GM23248 (cell line): ENCODE data around the gene HDGFL2. TPM values are rescaled to one million over a fixed set of nuclear protein-coding genes. Genes with fewer than 3 reads are reported as not detected.

Experiments used
- DNase-seq: peaks from one replicate; pipeline ENCODE4 v3.0.0-alpha.2; 2015
- H2AFZ ChIP-seq: fragments of 200-600 bp; sonication (generic); 2 replicates; pipeline ENCODE4 v1.6.1; 2016; ENCODE audit warnings: antibody characterized with exemption
- H3F3A ChIP-seq: fragments of 200-600 bp; sonication (generic); 2 replicates; pipeline ENCODE4 v1.6.1; 2016; ENCODE audit warnings: mild to moderate bottlenecking, antibody characterized with exemption, mixed run types; ENCODE audit not compliant: insufficient read depth
- H3K27ac ChIP-seq: fragments of 200-600 bp; sonication (generic); 2 replicates; pipeline ENCODE4 v1.5.1; 2016; ENCODE audit warnings: mild to moderate bottlenecking
- H3K27me3 ChIP-seq: fragments of 200-600 bp; sonication (generic); replicated peaks from 2 replicates; pipeline ENCODE4 v1.6.1; 2016; ENCODE audit warnings: mild to moderate bottlenecking; ENCODE audit not compliant: insufficient read depth
- H3K36me3 ChIP-seq: fragments of 200-600 bp; sonication (generic); 2 replicates; pipeline ENCODE4 v1.6.1; 2016; ENCODE audit warnings: low read depth, mild to moderate bottlenecking
- H3K4me1 ChIP-seq: fragments of 200-600 bp; sonication (generic); 2 replicates; pipeline ENCODE4 v1.6.1; 2016; ENCODE audit warnings: mild to moderate bottlenecking; ENCODE audit not compliant: insufficient read depth
- H3K4me2 ChIP-seq: fragments of 200-600 bp; sonication (generic); one replicate; pipeline ENCODE4 v1.6.1; 2016; ENCODE audit warnings: mild to moderate bottlenecking; ENCODE audit not compliant: unreplicated experiment
- H3K4me3 ChIP-seq: fragments of 200-600 bp; sonication (generic); 2 replicates; pipeline ENCODE4 v1.5.1; 2016; ENCODE audit warnings: mild to moderate bottlenecking
- H3K79me2 ChIP-seq: fragments of 200-600 bp; sonication (generic); 2 replicates; pipeline ENCODE4 v1.6.1; 2016; ENCODE audit warnings: mild to moderate bottlenecking; ENCODE audit not compliant: insufficient read depth
- H3K9ac ChIP-seq: fragments of 200-600 bp; sonication (generic); 2 replicates; pipeline ENCODE4 v1.6.1; 2016; ENCODE audit warnings: mild to moderate bottlenecking
- H3K9me2 ChIP-seq: fragments of 200-600 bp; sonication (generic); 2 replicates; pipeline ENCODE4 v1.6.1; 2016; ENCODE audit warnings: mixed run types, mild to moderate bottlenecking, moderate library complexity; ENCODE audit not compliant: insufficient read depth
- H3K9me3 ChIP-seq: fragments of 200-600 bp; sonication (generic); one replicate; pipeline ENCODE4 v1.6.1; 2017; ENCODE audit warnings: low read depth
- H4K20me1 ChIP-seq: fragments of 200-600 bp; sonication (generic); 2 replicates; pipeline ENCODE4 v1.6.0; 2016; ENCODE audit not compliant: insufficient read depth
- EZH2 ChIP-seq: fragments of 200-600 bp; sonication (generic); IDR thresholded peaks from 2 replicates; pipeline ENCODE4 v1.6.1; 2018; ENCODE audit warnings: antibody characterized with exemption, mild to moderate bottlenecking; ENCODE audit not compliant: insufficient read depth, poor library complexity, severe bottlenecking
- EZH2phosphoT487 ChIP-seq: fragments of 200-600 bp; sonication (generic); IDR thresholded peaks from 2 replicates; pipeline ENCODE4 v1.6.1; 2018; ENCODE audit warnings: antibody characterized with exemption, moderate library complexity, mild to moderate bottlenecking, low read depth; ENCODE audit not compliant: insufficient read depth
- WGBS, 2 experiments: methylation state at CpG; one replicate each; pipeline ENCODE4 v1.1.6; 2015 to 2017; ENCODE audit warnings: low lambda C conversion rate in 2 of 2, low coverage in 1 of 2; ENCODE audit errors: missing lambda C conversion rate in 2 of 2; 5-methylcytosine and 5-hydroxymethylcytosine counted together
- in situ Hi-C: fragments of 300-500 bp; cut with MboI; formaldehyde crosslinking; loops from 2 replicates; pipeline ENCODE4 v1.15.0; 2020
- polyA plus RNA-seq: library from polyadenylated mRNA; unstranded; fragments of >200 nt; fragmentation: Nextera tagmentation; extraction: Ambion mirVana; gene quantifications from 2 replicates; pipeline ENCODE4 v1.2.1, GENCODE V29; 2016
- total RNA-seq: library from RNA; depleted of rRNA; stranded (reverse); fragments of >200 nt; shearing (Covaris generic); gene quantifications from 2 replicates; pipeline ENCODE4 v1.2.3, GENCODE V29; 2014

Gene HDGFL2
- total and polyA plus RNA-seq, 2 experiments from 2014 or later = 23.0 to 50.7 TPM

DNA sequence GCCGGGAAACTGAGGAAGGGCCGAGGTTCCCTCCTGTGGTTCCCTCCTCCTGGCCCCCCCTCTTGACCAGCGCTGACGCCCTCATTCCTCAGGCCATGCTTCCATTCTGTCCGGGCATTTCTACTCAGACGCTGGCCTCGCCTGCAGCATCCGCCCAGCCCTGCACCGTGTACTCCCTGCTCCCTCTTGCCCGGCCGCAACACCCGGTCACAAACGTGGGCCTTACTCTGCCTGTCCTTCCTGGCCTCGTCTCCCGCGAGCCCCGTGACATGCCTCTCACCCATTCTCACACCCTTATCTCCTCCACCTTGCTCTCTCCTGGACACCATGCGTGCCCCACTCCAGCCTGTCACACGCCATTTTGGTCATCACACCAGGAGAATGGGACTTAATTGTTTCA lies 11.3 kb downstream of the HDGFL2 start:
- no peak overlapping the region for H3K27ac ChIP-seq
- in situ Hi-C loops = no loop called here
- H3K27me3 ChIP-seq = no peaks in the 10 kb centered on the region
- H2AFZ ChIP-seq = no peak overlapping the region
- no peaks in the 10 kb centered on the region for H4K20me1 ChIP-seq
- TF ChIP-seq EZH2 (no peak), EZH2phosphoT487 (no peak)
- H3K9ac ChIP-seq = no peak overlapping the region
- no peak for DNase-seq
- H3K9me2 ChIP-seq = no peaks in the 10 kb centered on the region
- no peaks in the 10 kb centered on the region for H3F3A ChIP-seq
- H3K4me2 ChIP-seq = no peak overlapping the region
- no peaks in the 10 kb centered on the region; the same call in 1 of the 2 replicates for H3K36me3 ChIP-seq
- H3K4me3 ChIP-seq = no peak overlapping the region
- H3K79me2 ChIP-seq = peaks cover 20% of the 10 kb centered on the region
- no peaks in the 10 kb centered on the region for H3K9me3 ChIP-seq
- 86 to 94% methylated on average over 19 of the region's 19 CpGs for WGBS, 2 experiments
- no peaks in the 10 kb centered on the region for H3K4me1 ChIP-seq

DNA sequence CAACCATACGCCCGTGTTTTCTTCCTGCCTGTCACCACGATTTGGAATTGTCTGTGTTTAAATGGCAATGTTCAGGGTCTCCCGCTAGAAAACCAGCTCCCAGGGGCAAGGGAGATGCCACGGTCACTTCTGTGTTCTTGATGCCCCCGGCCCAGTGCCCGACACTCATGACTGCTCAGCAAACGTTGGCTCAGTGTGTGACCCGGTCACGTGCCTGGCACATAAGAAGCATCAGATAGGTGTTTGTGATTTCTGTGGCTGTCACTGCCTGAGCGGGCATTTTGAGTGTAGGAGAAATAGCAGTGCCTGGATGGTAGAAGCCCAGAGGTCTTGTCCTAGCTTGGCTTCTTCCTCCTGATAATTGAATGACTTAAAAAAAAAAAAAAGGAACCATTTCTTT lies 15.5 kb downstream of the HDGFL2 start:
- H3F3A ChIP-seq = no peaks in the 10 kb centered on the region
- peaks cover 4% of the 10 kb centered on the region; the same call in 1 of the 2 replicates for H3K36me3 ChIP-seq
- in situ Hi-C loops = no loop called here
- H3K27ac ChIP-seq = no peak overlapping the region
- no peak overlapping the region for H3K9ac ChIP-seq
- no peaks in the 10 kb centered on the region for H3K9me3 ChIP-seq
- no peak overlapping the region for H2AFZ ChIP-seq
- no peak for TF ChIP-seq EZH2
- TF ChIP-seq EZH2phosphoT487 = no peak
- H3K27me3 ChIP-seq = no peaks in the 10 kb centered on the region
- H3K4me1 ChIP-seq = no peaks in the 10 kb centered on the region
- no peak for DNase-seq
- H3K79me2 ChIP-seq = no peaks in the 10 kb centered on the region
- WGBS, 2 experiments = 87% methylated on average over 11 of the region's 11 CpGs
- no peaks in the 10 kb centered on the region for H3K9me2 ChIP-seq
- H3K4me3 ChIP-seq = no peak overlapping the region
- H4K20me1 ChIP-seq = no peaks in the 10 kb centered on the region
- H3K4me2 ChIP-seq = no peak overlapping the region

DNA sequence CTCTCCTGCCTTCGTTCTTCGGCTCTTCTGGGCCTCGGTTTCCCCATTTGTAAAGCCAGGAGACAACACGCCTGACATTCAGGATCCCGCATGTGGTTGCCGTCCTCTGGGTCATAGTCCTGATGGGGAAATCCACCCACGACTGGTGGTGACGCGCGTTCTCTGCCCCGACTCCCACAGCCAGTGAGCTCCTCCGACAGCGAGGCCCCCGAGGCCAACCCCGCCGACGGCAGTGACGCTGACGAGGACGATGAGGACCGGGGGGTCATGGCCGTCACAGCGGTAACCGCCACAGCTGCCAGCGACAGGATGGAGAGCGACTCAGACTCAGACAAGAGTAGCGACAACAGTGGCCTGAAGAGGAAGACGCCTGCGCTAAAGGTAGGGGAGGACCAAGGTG lies 16.4 kb downstream of the HDGFL2 start:
- no peak overlapping the region for H3K4me2 ChIP-seq
- no peak overlapping the region for H3K9ac ChIP-seq
- no peaks in the 10 kb centered on the region for H3K4me1 ChIP-seq
- 95 to 96% methylated on average over 27 to 29 of the region's 29 CpGs for WGBS, 2 experiments
- H3K4me3 ChIP-seq = no peak overlapping the region
- no peak overlapping the region for H3K27ac ChIP-seq
- DNase-seq = no peak
- no peaks in the 10 kb centered on the region for H3K79me2 ChIP-seq
- H2AFZ ChIP-seq = no peak overlapping the region
- no peaks in the 10 kb centered on the region for H3K27me3 ChIP-seq
- H3F3A ChIP-seq = no peaks in the 10 kb centered on the region
- TF ChIP-seq EZH2phosphoT487 (no peak), EZH2 (no peak)
- in situ Hi-C loops = no loop called here
- H3K36me3 ChIP-seq = peaks cover 4% of the 10 kb centered on the region; the same call in 1 of the 2 replicates
- H3K9me3 ChIP-seq = no peaks in the 10 kb centered on the region
- H3K9me2 ChIP-seq = no peaks in the 10 kb centered on the region
- no peaks in the 10 kb centered on the region for H4K20me1 ChIP-seq

DNA sequence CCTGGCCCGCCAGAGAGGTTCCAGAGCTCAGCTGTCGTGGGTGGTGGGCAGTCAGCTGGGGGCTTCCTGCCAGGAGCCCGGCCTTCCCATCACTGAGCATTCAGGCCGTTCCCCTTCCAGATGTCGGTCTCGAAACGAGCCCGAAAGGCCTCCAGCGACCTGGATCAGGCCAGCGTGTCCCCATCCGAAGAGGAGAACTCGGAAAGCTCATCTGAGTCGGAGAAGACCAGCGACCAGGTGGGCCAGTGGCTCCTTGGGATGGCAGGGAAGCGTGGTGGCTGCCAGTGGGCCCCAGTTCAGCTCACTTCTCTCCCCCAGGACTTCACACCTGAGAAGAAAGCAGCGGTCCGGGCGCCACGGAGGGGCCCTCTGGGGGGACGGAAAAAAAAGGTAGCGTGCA lies 19.3 kb downstream of the HDGFL2 start:
- H4K20me1 ChIP-seq = no peaks in the 10 kb centered on the region
- H3K79me2 ChIP-seq = no peaks in the 10 kb centered on the region
- H3K27me3 ChIP-seq = no peaks in the 10 kb centered on the region
- 97 to 98% methylated on average over 21 of the region's 21 CpGs for WGBS, 2 experiments
- H3K4me3 ChIP-seq = no peak overlapping the region
- H3K4me2 ChIP-seq = no peak overlapping the region
- H2AFZ ChIP-seq = no peak overlapping the region
- H3F3A ChIP-seq = no peaks in the 10 kb centered on the region
- H3K9me3 ChIP-seq = no peaks in the 10 kb centered on the region
- in situ Hi-C loops = no loop called here
- H3K27ac ChIP-seq = no peak overlapping the region
- H3K9ac ChIP-seq = no peak overlapping the region
- no peaks in the 10 kb centered on the region for H3K4me1 ChIP-seq
- TF ChIP-seq EZH2phosphoT487 = no peak
- no peak for TF ChIP-seq EZH2
- H3K36me3 ChIP-seq = peaks cover 4% of the 10 kb centered on the region; the same call in 1 of the 2 replicates
- no peak for DNase-seq
- no peaks in the 10 kb centered on the region for H3K9me2 ChIP-seq
